ENCODE measurements around the gene MYRIP. TPM values are rescaled to one million over a fixed set of nuclear protein-coding genes. Genes with fewer than 3 reads are reported as not detected.

Gene MYRIP
- total RNA-seq, 6 donors from 2014 or later, result 0.55 to 4.3 (median 2.1) TPM; not detected in 1

- ATAC-seq (ENCODE audit: low FRiP score in 2 of 2), result no peak
- no peaks in the 10 kb centered on the region for H3K36me3 ChIP-seq
- H3K4me3 ChIP-seq, result no peak overlapping the region
- TF ChIP-seq CTCF (IDR thresholded peaks at IDR 0.05) (no peak), POLR2A (IDR thresholded peaks at IDR 0.05) (no peak), POLR2AphosphoS5 (IDR thresholded peaks at IDR 0.05) (no peak), EP300 (IDR thresholded peaks at IDR 0.05) (no peak)
- H3K4me1 ChIP-seq, result no peaks in the 10 kb centered on the region
- DNase-seq, result no peak
- H3K27me3 ChIP-seq, result no peaks in the 10 kb centered on the region
- 84 to 86% methylated on average over 2 of the region's 2 CpGs for WGBS, 2 donors
- H3K9me3 ChIP-seq, result no peaks in the 10 kb centered on the region
- H3K27ac ChIP-seq, result no peak overlapping the region
Measured at GRCh38 chr3:39896184-39896583, 86.8 kb downstream of the MYRIP start.

DNA sequence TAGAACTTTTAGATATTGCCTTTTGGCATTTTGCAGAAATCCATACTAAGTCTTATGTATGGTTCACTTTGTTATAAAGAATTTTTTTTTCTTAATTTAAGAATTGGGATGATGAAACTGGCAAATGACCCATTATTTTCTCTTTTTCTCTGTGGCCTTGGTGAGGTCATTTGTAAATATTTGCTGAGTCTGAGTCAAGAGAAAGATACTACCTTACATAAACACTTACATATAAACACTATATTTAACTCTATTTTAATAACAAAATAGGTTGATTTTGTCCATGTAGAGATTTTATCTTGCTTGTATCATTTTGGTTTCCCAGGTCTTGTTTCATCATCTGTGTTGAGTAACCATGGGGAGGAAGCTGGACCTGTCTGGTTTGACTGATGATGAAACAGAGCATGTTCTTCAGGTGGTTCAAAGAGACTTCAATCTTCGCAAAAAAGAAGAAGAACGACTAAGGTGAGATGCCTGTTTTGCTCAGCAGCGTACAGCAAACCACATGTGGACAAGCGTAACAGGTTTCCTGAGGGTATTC lies 91.1 kb downstream of the MYRIP start:
- no peak for TF ChIP-seq POLR2AphosphoS5 (IDR thresholded peaks at IDR 0.05)
- TF ChIP-seq POLR2A (IDR thresholded peaks at IDR 0.05), result no peak
- no peak for TF ChIP-seq EP300 (IDR thresholded peaks at IDR 0.05)
- TF ChIP-seq CTCF (IDR thresholded peaks at IDR 0.05), result no peak
- H3K4me1 ChIP-seq, result no peaks in the 10 kb centered on the region
- no peak overlapping the region for H3K27ac ChIP-seq
- no peak for ATAC-seq (ENCODE audit: low FRiP score in 2 of 2)
- 88 to 93% methylated on average over 4 of the region's 4 CpGs for WGBS, 2 donors
- no peaks in the 10 kb centered on the region for H3K36me3 ChIP-seq
- H3K27me3 ChIP-seq, result no peaks in the 10 kb centered on the region
- H3K4me3 ChIP-seq, result no peak overlapping the region
- no peaks in the 10 kb centered on the region for H3K9me3 ChIP-seq
- no peak for DNase-seq

DNA sequence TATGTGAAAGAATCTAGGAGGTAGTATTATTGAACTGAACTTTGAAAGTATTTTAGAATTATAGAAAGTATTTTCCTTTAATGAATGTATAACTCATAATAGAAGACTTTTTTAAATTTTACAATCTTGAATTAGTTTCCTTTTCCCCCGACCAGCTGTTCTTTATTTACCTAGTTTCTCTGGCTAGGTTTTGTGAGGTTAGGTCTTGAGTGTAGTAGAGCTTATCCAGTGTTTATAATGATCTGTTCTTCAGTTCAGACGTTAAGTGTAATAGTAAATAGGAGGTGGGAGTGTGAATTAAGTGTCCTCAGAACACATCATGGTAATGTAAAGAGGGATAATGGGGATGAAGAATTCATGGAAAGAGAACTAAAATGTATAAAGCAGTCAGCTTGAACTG lies 93.8 kb downstream of the MYRIP start:
- 31 to 60% methylated on average over 2 of the region's 2 CpGs for WGBS, 2 donors

GRCh38 chr3:39905788-39906187 lies 96.4 kb downstream of the MYRIP start:
- TF ChIP-seq CTCF (IDR thresholded peaks at IDR 0.05), result no peak
- no peak for TF ChIP-seq POLR2A (IDR thresholded peaks at IDR 0.05)
- no peak for TF ChIP-seq POLR2AphosphoS5 (IDR thresholded peaks at IDR 0.05)
- no peak for TF ChIP-seq EP300 (IDR thresholded peaks at IDR 0.05)
- no peak overlapping the region for H3K27ac ChIP-seq
- 74 to 77% methylated on average over 2 of the region's 2 CpGs for WGBS, 2 donors

More for the DNA sequence above, 93.8 kb downstream of the MYRIP start:
- Histone ChIP-seq H3K4me1 (no peaks in the 10 kb centered on the region), H3K27ac (no peak overlapping the region), H3K36me3 (no peaks in the 10 kb centered on the region), H3K4me3 (no peak overlapping the region), H3K27me3 (no peaks in the 10 kb centered on the region), H3K9me3 (no peaks in the 10 kb centered on the region)
- TF ChIP-seq CTCF (IDR thresholded peaks at IDR 0.05) (no peak), POLR2AphosphoS5 (IDR thresholded peaks at IDR 0.05) (no peak), POLR2A (IDR thresholded peaks at IDR 0.05) (no peak), EP300 (IDR thresholded peaks at IDR 0.05) (no peak)
- no peak for DNase-seq
- no peak for ATAC-seq (ENCODE audit: low FRiP score in 2 of 2)

DNA sequence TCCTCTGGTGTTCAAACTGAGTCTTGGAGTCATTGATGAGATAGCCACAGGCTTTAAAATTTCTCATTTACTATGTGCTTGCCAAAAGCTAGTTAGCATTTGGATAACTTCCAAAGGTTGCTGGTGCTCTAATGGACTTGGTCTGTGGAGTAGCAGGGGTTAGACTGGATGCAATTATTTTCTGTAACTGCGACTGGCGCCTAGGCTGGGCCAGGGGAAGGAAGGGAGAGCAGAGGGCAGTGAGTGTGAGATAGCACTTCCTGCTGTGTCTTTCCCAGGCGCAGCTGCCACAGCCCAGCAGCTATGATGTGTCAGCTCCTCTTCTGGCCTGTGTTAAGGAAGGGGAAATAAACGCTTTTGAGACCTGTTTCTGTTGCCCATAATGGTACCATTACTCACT lies 98.6 kb downstream of the MYRIP start:
- no peaks in the 10 kb centered on the region for H3K27me3 ChIP-seq
- H3K4me1 ChIP-seq, result no peaks in the 10 kb centered on the region
- no peaks in the 10 kb centered on the region for H3K36me3 ChIP-seq
- DNase-seq, result no peak
- no peak overlapping the region for H3K4me3 ChIP-seq
- peak in 1 of 2 donors; percentile 31 for ATAC-seq (ENCODE audit: low FRiP score in 2 of 2)
- TF ChIP-seq EP300 (IDR thresholded peaks at IDR 0.05) (no peak), CTCF (IDR thresholded peaks at IDR 0.05) (no peak), POLR2A (IDR thresholded peaks at IDR 0.05) (no peak), POLR2AphosphoS5 (IDR thresholded peaks at IDR 0.05) (no peak)
- no peaks in the 10 kb centered on the region for H3K9me3 ChIP-seq
- WGBS, 2 donors, result 37 to 43% methylated on average over 4 of the region's 4 CpGs
- no peak overlapping the region for H3K27ac ChIP-seq

More at GRCh38 chr3:39905788-39906187, 96.4 kb downstream of the MYRIP start:
- no peak overlapping the region for H3K4me3 ChIP-seq
- DNase-seq, result no peak
- no peaks in the 10 kb centered on the region for H3K4me1 ChIP-seq
- H3K27me3 ChIP-seq, result no peaks in the 10 kb centered on the region
- H3K36me3 ChIP-seq, result no peaks in the 10 kb centered on the region
- no peak for ATAC-seq (ENCODE audit: low FRiP score in 2 of 2)
- no peaks in the 10 kb centered on the region for H3K9me3 ChIP-seq
